H1 (cell line): Measurements from ENCODE around the gene FARS2. TPM values are rescaled to one million over a fixed set of nuclear protein-coding genes. Genes with fewer than 3 reads are reported as not detected.

Source experiments
- CTCF ChIA-PET: fragments of 300-600 bp; sonication (Branson Sonifier 250); formaldehyde crosslinking; loops from one replicate; lab custom pipeline; 2021; ENCODE audit not compliant: partially characterized antibody; lab: Charles Lee
- POLR2A ChIA-PET: fragments of 300-600 bp; sonication (Branson Sonifier 250); formaldehyde crosslinking; loops from one replicate; lab custom pipeline; 2021; ENCODE audit warnings: inconsistent platforms; ENCODE audit not compliant: partially characterized antibody; lab: Charles Lee
- DNase-seq, 2 experiments: peaks; one replicate each; pipeline versions ENCODE4 v3.0.0 to v3.0.0-alpha.2; 2010 to 2022; ENCODE audit warnings: low spot score in 2 of 2, low read depth in 1 of 2, mixed read lengths in 1 of 2
- FAIRE-seq: peaks from 2 replicates; lab custom pipeline; 2011; peaks lifted over from hg19 to GRCh38; lab: Jason Lieb, UNC
- H2AFZ ChIP-seq: 2 replicates; pipeline ENCODE4 v1.8.1; 2012; ENCODE audit warnings: low read length, inconsistent platforms
- H2AK5ac ChIP-seq: 2 replicates; pipeline ENCODE4 v1.6.1; 2013; ENCODE audit warnings: low read depth, low read length
- H2BK120ac ChIP-seq: replicated peaks from 2 replicates; pipeline ENCODE3; 2013; ENCODE audit warnings: low read depth, low read length, inconsistent platforms
- H2BK12ac ChIP-seq: 2 replicates; pipeline ENCODE4 v1.6.1; 2013; ENCODE audit warnings: low read depth, low read length
- H2BK15ac ChIP-seq: 2 replicates; pipeline ENCODE4 v1.6.1; 2013; ENCODE audit warnings: low read length
- H2BK20ac ChIP-seq: 2 replicates; pipeline ENCODE4 v1.6.1; 2013; ENCODE audit warnings: low read length
- H2BK5ac ChIP-seq: 2 replicates; pipeline ENCODE4 v1.6.1; 2013; ENCODE audit warnings: low read depth, low read length
- H3K14ac ChIP-seq: 2 replicates; pipeline ENCODE4 v1.6.1; 2013; ENCODE audit warnings: inconsistent platforms; ENCODE audit not compliant: insufficient read length
- H3K18ac ChIP-seq: 2 replicates; pipeline ENCODE4 v1.6.1; 2013; ENCODE audit warnings: low read length; ENCODE audit errors: extremely low read depth
- H3K23ac ChIP-seq: 2 replicates; pipeline ENCODE4 v1.6.1; 2013; ENCODE audit warnings: inconsistent platforms; ENCODE audit not compliant: insufficient read length
- H3K23me2 ChIP-seq: 2 replicates; pipeline ENCODE4 v1.6.1; 2013; ENCODE audit warnings: low read depth, low read length
- H3K27ac ChIP-seq: 2 replicates; pipeline ENCODE4 v1.6.1; 2011; ENCODE audit warnings: low read depth, low read length, inconsistent platforms
- H3K27me3 ChIP-seq, 4 experiments: replicated peaks in 1 of 4; 1 replicate in 1 of 4; 2 replicates in 3 of 4; pipeline versions ENCODE4 v1.6.1 to v1.8.1; 2011 to 2013; ENCODE audit warnings: low read length in 3 of 4, mild to moderate bottlenecking in 3 of 4, inconsistent platforms in 2 of 4, mixed read lengths in 2 of 4, moderate library complexity in 1 of 4; ENCODE audit not compliant: control insufficient read depth in 3 of 4, insufficient read depth in 3 of 4; ENCODE audit errors: extremely low read depth in 1 of 4
- H3K36me3 ChIP-seq, 4 experiments: 2 replicates each; pipeline versions ENCODE4 v1.6.1 to v1.8.1; 2011 to 2013; ENCODE audit warnings: mild to moderate bottlenecking in 4 of 4, low read length in 3 of 4, moderate library complexity in 2 of 4, control low read depth in 1 of 4, inconsistent platforms in 1 of 4; ENCODE audit not compliant: insufficient read depth in 4 of 4, control insufficient read depth in 2 of 4
- H3K4ac ChIP-seq: replicated peaks from 2 replicates; pipeline ENCODE3; 2013; ENCODE audit warnings: low read length, low read depth, mixed read lengths, inconsistent platforms; ENCODE audit not compliant: insufficient read length
- H3K4me1 ChIP-seq, 4 experiments: replicated peaks in 1 of 4; 1 replicate in 1 of 4; 2 replicates in 3 of 4; pipeline versions ENCODE4 v1.6.1 to v1.8.1; 2011 to 2013; ENCODE audit warnings: low read length in 3 of 4, inconsistent platforms in 2 of 4, mixed read lengths in 1 of 4; ENCODE audit not compliant: insufficient read depth in 4 of 4, control insufficient read depth in 3 of 4
- H3K4me2 ChIP-seq, 2 experiments: 2 replicates each; pipeline versions ENCODE4 v1.6.1 to v1.8.1; 2011 to 2013; ENCODE audit warnings: low read depth in 2 of 2, low read length in 2 of 2, control low read depth in 1 of 2, inconsistent platforms in 1 of 2, mild to moderate bottlenecking in 1 of 2; ENCODE audit not compliant: insufficient read depth in 1 of 2
- H3K4me3 ChIP-seq, 4 experiments: fragments of 200-600, 300-600 bp in 1 of 4; sonication (generic), shearing (Covaris generic), sonication (Bioruptor Twin) in 1 of 4; 2 replicates each; pipeline versions ENCODE4 v1.5.1 to v1.8.1; 2011 to 2016; ENCODE audit warnings: low read length in 4 of 4, low read depth in 3 of 4, control low read depth in 2 of 4, inconsistent platforms in 2 of 4, mild to moderate bottlenecking in 2 of 4, mixed read lengths in 1 of 4, moderate library complexity in 1 of 4; ENCODE audit not compliant: insufficient read depth in 2 of 4; ENCODE audit errors: extremely low read depth in 1 of 4
- H3K56ac ChIP-seq: replicated peaks from 2 replicates; pipeline ENCODE3; 2013; ENCODE audit warnings: low read depth, mild to moderate bottlenecking, mixed read lengths, low read length, inconsistent platforms; ENCODE audit not compliant: insufficient read length
- H3K79me1 ChIP-seq: 2 replicates; pipeline ENCODE4 v1.6.1; 2013; ENCODE audit warnings: low read depth, low read length, control low read depth
- H3K79me2 ChIP-seq, 2 experiments: 2 replicates each; pipeline versions ENCODE4 v1.6.1 to v1.8.1; 2012 to 2013; ENCODE audit warnings: low read length in 2 of 2, mild to moderate bottlenecking in 2 of 2, inconsistent platforms in 1 of 2; ENCODE audit not compliant: insufficient read depth in 2 of 2, control insufficient read depth in 1 of 2
- H3K9ac ChIP-seq, 4 experiments: replicated peaks in 1 of 4; 1 replicate in 1 of 4; 2 replicates in 3 of 4; pipeline versions ENCODE4 v1.6.1 to v1.8.1; 2011 to 2013; ENCODE audit warnings: low read depth in 3 of 4, low read length in 3 of 4, control low read depth in 2 of 4, mild to moderate bottlenecking in 2 of 4, moderate library complexity in 2 of 4, inconsistent platforms in 1 of 4; ENCODE audit errors: extremely low read depth in 1 of 4
- H3K9me3 ChIP-seq, 2 experiments: 2 replicates each; pipeline versions ENCODE4 v1.6.1 to v1.8.1; 2012 to 2013; ENCODE audit warnings: mild to moderate bottlenecking in 2 of 2, moderate library complexity in 2 of 2, control low read depth in 1 of 2, inconsistent platforms in 1 of 2, low read depth in 1 of 2, low read length in 1 of 2, mixed read lengths in 1 of 2; ENCODE audit not compliant: insufficient read depth in 2 of 2
- H4K20me1 ChIP-seq, 2 experiments: replicated peaks in 1 of 2; 2 replicates each; pipeline versions ENCODE3 to v1.8.1; 2011 to 2013; ENCODE audit warnings: inconsistent platforms in 2 of 2, low read length in 2 of 2, mild to moderate bottlenecking in 1 of 2; ENCODE audit not compliant: insufficient read depth in 2 of 2, control insufficient read depth in 1 of 2
- H4K5ac ChIP-seq: 2 replicates; pipeline ENCODE4 v1.6.1; 2013; ENCODE audit warnings: low read length, low read depth, mixed read lengths, inconsistent platforms; ENCODE audit not compliant: insufficient read length
- H4K8ac ChIP-seq: 2 replicates; pipeline ENCODE4 v1.8.0; 2013; ENCODE audit warnings: mild to moderate bottlenecking, moderate library complexity, low read length, inconsistent platforms; ENCODE audit not compliant: insufficient read depth; ENCODE audit errors: extremely low read depth
- H4K91ac ChIP-seq: replicated peaks from 2 replicates; pipeline ENCODE3; 2013; ENCODE audit warnings: low read length, mixed read lengths, inconsistent platforms; ENCODE audit not compliant: insufficient read length
- CBX8 ChIP-seq: fragments of 300-800, 300-1000 bp; sonication (generic); IDR thresholded peaks from 2 replicates; pipeline ENCODE4 v1.7.1; 2016; ENCODE audit warnings: low read depth, low read length, borderline replicate concordance
- CHD2 ChIP-seq: IDR thresholded peaks from 2 replicates; pipeline ENCODE4 v1.6.1; 2012; ENCODE audit warnings: low read length, improper control_type of control experiment
- EGR1 ChIP-seq: IDR thresholded peaks from 2 replicates; pipeline ENCODE4 v1.6.1; 2011; ENCODE audit warnings: low read depth, low read length, borderline replicate concordance
- JUND ChIP-seq: IDR thresholded peaks from 2 replicates; pipeline ENCODE4 v1.6.1; 2011; ENCODE audit warnings: mild to moderate bottlenecking, improper control_type of control experiment, low read length
- KDM1A ChIP-seq: fragments of 200-600, 300-600 bp; sonication (generic); IDR thresholded peaks from 2 replicates; pipeline ENCODE4 v1.7.1; 2016; ENCODE audit warnings: mild to moderate bottlenecking, low read length, borderline replicate concordance
- NANOG ChIP-seq: IDR thresholded peaks from 2 replicates; pipeline ENCODE4 v1.6.1; 2011; ENCODE audit warnings: low read length, low read depth, mild to moderate bottlenecking, inconsistent platforms; ENCODE audit not compliant: insufficient read depth, poor library complexity, severe bottlenecking
- POLR2AphosphoS5 ChIP-seq: IDR thresholded peaks from 2 replicates; pipeline ENCODE4 v1.6.1; 2011; ENCODE audit warnings: low read depth, low read length
- WGBS, 2 experiments: shearing (Covaris generic) in 1 of 2; methylation state at CpG; one replicate each; pipeline versions ENCODE4 v1.1.6 to v1.1.7; 2013 to 2015; ENCODE audit warnings: low lambda C conversion rate in 2 of 2, mixed read lengths in 2 of 2, inconsistent platforms in 1 of 2, low coverage in 1 of 2, missing lambda C conversion rate in 1 of 2; ENCODE audit not compliant: insufficient replicate concordance in 2 of 2, insufficient coverage in 1 of 2, insufficient read length in 1 of 2; ENCODE audit errors: extremely low coverage in 1 of 2, missing lambda C conversion rate in 1 of 2; 5-methylcytosine and 5-hydroxymethylcytosine counted together
- polyA plus RNA-seq, 7 experiments: library from polyadenylated mRNA; depleted of rRNA in 3 of 7; stranded (reverse) in 5 of 7; unstranded in 2 of 7; fragments of >200 nt in 5 of 7; fragments of 200-250 nt in 2 of 7; gene quantifications; 1 replicate in 5 of 7; 2 replicates in 1 of 7; 4 replicates in 1 of 7; pipeline versions ENCODE4 v1.2.1 to v1.2.3, GENCODE V29; 2011 to 2013; ENCODE audit warnings: missing spikeins in 2 of 7, mixed read lengths in 2 of 7
- total RNA-seq: library from RNA; stranded (reverse); fragmentation: NEBNext Ultra II Directional; extraction: Animal tissue kit (Norgen Biotek cat#: 25700); gene quantifications from 2 replicates; pipeline ENCODE4 v1.2.1, GENCODE V29; 2021

The FARS2 gene
- total and polyA plus RNA-seq, 2 of the 8 experiments (the other 6 are each of a cell fraction or from before 2014, with no cell fraction given), result 11.7 to 14.4 TPM

DNA sequence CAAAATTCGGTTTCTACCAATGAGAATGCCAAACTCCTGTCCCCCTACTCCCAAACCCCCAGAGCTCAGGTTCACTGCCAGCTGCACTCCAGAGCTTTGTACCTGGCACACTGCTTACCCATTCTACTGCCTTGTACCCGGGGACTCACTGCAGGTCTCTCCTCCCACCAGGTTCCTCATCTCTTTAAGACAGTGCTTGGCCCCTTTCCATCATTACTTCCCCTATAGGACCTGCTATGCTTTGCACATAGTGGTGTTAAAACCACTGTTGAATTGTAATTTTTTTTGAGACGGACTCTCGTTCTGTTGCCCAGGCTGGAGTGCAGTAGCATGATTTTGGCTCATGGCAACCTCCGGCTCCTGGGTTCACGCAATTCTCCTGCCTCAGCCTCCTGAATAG is 26.4 kb upstream of the FARS2 start:
- Histone ChIP-seq H3K18ac (no peak overlapping the region), H3K14ac (no peak overlapping the region), H3K9me3 (no peaks in the 10 kb centered on the region), H4K91ac (no peak overlapping the region), H3K79me1 (peaks cover 5% of the 10 kb centered on the region), H3K23ac (no peak overlapping the region), H3K79me2 (peaks cover 0 to 8% of the 10 kb centered on the region in 2 experiments; a peak in 1 of 4 replicates), H4K20me1 (peaks cover 4 to 9% of the 10 kb centered on the region in 2 experiments), H2AFZ (no peak overlapping the region), H3K9ac (no peak overlapping the region), H4K5ac (no peak overlapping the region), H3K27ac (no peak overlapping the region), H2BK120ac (no peak overlapping the region), H2BK5ac (no peak overlapping the region), H3K4me3 (no peak overlapping the region), H2AK5ac (no peak overlapping the region), H2BK20ac (no peak overlapping the region), H3K23me2 (no peaks in the 10 kb centered on the region), H3K4me1 (peaks cover 0 to 6% (median 0%) of the 10 kb centered on the region in 4 experiments; a peak in 1 of 7 replicates), H3K27me3 (no peaks in the 10 kb centered on the region), H2BK15ac (no peak overlapping the region), H4K8ac (no peak overlapping the region), H3K36me3 (no peaks in the 10 kb centered on the region; a peak in 2 of 8 replicates), H3K4ac (no peak overlapping the region), H3K4me2 (no peak overlapping the region), H3K56ac (no peak overlapping the region), H2BK12ac (no peak overlapping the region)
- 84% methylated on average over 6 of the region's 6 CpGs; no CpG with 5 or more reads in 1 of the 2 experiments for WGBS, 2 experiments
- DNase-seq (no peak), FAIRE-seq (no peak)
- no peak for TF ChIP-seq EGR1
- TF ChIP-seq KDM1A, result no peak
- TF ChIP-seq JUND, result no peak
- no peak for TF ChIP-seq POLR2AphosphoS5
- TF ChIP-seq CBX8, result no peak
- no peak for TF ChIP-seq NANOG
- TF ChIP-seq CHD2, result no peak
- CTCF ChIA-PET, result interaction anchor here (0.5 to 1.2 kb wide), 3 partner anchors 10 to 145 kb away, joined by 3 to 4 read pairs (median 3); no protein-coding TSS in a partner anchor
- POLR2A ChIA-PET, result interaction anchor here (1.2 to 2.3 kb wide), 2 partner anchors 15 to 25 kb away, joined by 3 to 4 read pairs; no protein-coding TSS in a partner anchor
